Smooth muscle cell (in vitro differentiated cells): ENCODE measurements around the gene FBXO8. TPM values are rescaled to one million over a fixed set of nuclear protein-coding genes. Genes with fewer than 3 reads are reported as not detected.

Source experiments
- DNase-seq: peaks from one replicate; lab custom pipeline; 2025; ENCODE audit not compliant: unreplicated experiment; lab: John Stamatoyannopoulos, UW
- H2AFZ ChIP-seq: fragments of 200-600 bp; sonication (generic); 2 replicates; pipeline ENCODE4 v1.6.0; 2016; ENCODE audit warnings: antibody characterized with exemption, low read depth, mild to moderate bottlenecking
- H3F3A ChIP-seq: fragments of 200-600 bp; sonication (generic); 2 replicates; pipeline ENCODE4 v1.6.0; 2017; ENCODE audit warnings: antibody characterized with exemption, low read depth
- H3K27ac ChIP-seq: fragments of 200-600 bp; sonication (generic); 2 replicates; pipeline ENCODE4 v1.5.1; 2016; ENCODE audit warnings: low read depth, mild to moderate bottlenecking
- H3K27me3 ChIP-seq: fragments of 200-600 bp; sonication (generic); 2 replicates; pipeline ENCODE4 v1.6.1; 2016; ENCODE audit warnings: low read depth, mild to moderate bottlenecking
- H3K36me3 ChIP-seq: fragments of 200-600 bp; sonication (generic); 2 replicates; pipeline ENCODE4 v1.5.1; 2016; ENCODE audit warnings: low read depth
- H3K4me1 ChIP-seq: fragments of 200-600 bp; sonication (generic); 2 replicates; pipeline ENCODE4 v1.5.1; 2016; ENCODE audit warnings: low read depth
- H3K4me2 ChIP-seq: fragments of 200-600 bp; sonication (generic); 2 replicates; pipeline ENCODE4 v1.6.0; 2016; ENCODE audit warnings: mild to moderate bottlenecking
- H3K4me3 ChIP-seq: fragments of 200-600 bp; sonication (generic); 2 replicates; pipeline ENCODE4 v1.5.1; 2016; ENCODE audit warnings: mild to moderate bottlenecking
- H3K79me2 ChIP-seq: fragments of 200-600 bp; sonication (generic); 2 replicates; pipeline ENCODE4 v1.6.0; 2016; ENCODE audit warnings: low read depth, mild to moderate bottlenecking
- H3K9ac ChIP-seq: fragments of 200-600 bp; sonication (generic); 2 replicates; pipeline ENCODE4 v1.6.0; 2016; ENCODE audit warnings: low read depth
- H3K9me3 ChIP-seq: fragments of 200-600 bp; sonication (generic); replicated peaks from 2 replicates; pipeline ENCODE4 v1.5.1; 2016; ENCODE audit warnings: low read depth
- H4K20me1 ChIP-seq: fragments of 200-600 bp; sonication (generic); 2 replicates; pipeline ENCODE4 v1.6.0; 2016; ENCODE audit warnings: low read depth
- WGBS: methylation state at CpG from one replicate; pipeline ENCODE4 v1.1.7; 2016; ENCODE audit warnings: low lambda C conversion rate; 5-methylcytosine and 5-hydroxymethylcytosine counted together
- polyA plus RNA-seq: library from polyadenylated mRNA; unstranded; fragments of >200 nt; fragmentation: Nextera tagmentation; extraction: Ambion mirVana; gene quantifications from 2 replicates; pipeline ENCODE4 v1.2.1, GENCODE V29; 2016
- total RNA-seq: library from RNA; depleted of rRNA; stranded (reverse); fragments of >200 nt; gene quantifications from 2 replicates; pipeline ENCODE4 v1.2.3, GENCODE V29; 2014
- TF ChIP-seq, protein P1 (sequence below): fragments of 200-600 bp; sonication (generic); IDR thresholded peaks from 2 replicates; pipeline ENCODE4 v1.5.1; 2017; ENCODE audit warnings: borderline replicate concordance, mild to moderate bottlenecking, antibody characterized with exemption; ENCODE audit not compliant: insufficient read depth, poor library complexity, severe bottlenecking

The FBXO8 gene
- total and polyA plus RNA-seq, 2 experiments from 2014 or later: 34.2 to 54.3 TPM

DNA sequence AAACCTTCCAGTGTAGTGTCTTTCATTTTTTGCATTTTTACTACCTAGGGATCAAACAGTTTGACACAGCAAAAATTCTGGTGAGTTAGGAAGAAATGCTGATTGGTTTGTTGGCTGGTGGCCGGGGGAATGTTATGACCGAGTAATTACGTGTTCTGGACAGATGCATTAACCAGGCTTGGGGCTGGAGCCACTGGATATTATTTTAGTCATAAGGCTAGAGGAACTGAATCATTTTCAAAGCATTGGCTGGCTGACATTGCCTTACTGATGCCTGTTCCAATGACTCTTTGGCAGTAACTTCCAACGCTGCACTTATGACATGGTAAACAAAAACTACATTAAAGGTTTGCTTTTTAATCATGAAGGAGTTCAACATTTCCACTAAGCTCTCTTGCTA, 84.6 kb downstream of the FBXO8 start:
- Histone ChIP-seq H3K4me3 (peak overlapping the region; percentile 9), H3K9ac (peak overlapping the region; percentile 69), H4K20me1 (no peaks in the 10 kb centered on the region), H3F3A (peaks cover 4% of the 10 kb centered on the region), H3K4me2 (peak overlapping the region; percentile 80), H3K4me1 (peaks cover 32% of the 10 kb centered on the region), H3K27me3 (no peaks in the 10 kb centered on the region), H3K27ac (peak overlapping the region; percentile 94), H3K36me3 (no peaks in the 10 kb centered on the region), H2AFZ (peak overlapping the region; percentile 47), H3K79me2 (peaks cover 11% of the 10 kb centered on the region), H3K9me3 (no peaks in the 10 kb centered on the region)
- TF ChIP-seq, protein P1, sequence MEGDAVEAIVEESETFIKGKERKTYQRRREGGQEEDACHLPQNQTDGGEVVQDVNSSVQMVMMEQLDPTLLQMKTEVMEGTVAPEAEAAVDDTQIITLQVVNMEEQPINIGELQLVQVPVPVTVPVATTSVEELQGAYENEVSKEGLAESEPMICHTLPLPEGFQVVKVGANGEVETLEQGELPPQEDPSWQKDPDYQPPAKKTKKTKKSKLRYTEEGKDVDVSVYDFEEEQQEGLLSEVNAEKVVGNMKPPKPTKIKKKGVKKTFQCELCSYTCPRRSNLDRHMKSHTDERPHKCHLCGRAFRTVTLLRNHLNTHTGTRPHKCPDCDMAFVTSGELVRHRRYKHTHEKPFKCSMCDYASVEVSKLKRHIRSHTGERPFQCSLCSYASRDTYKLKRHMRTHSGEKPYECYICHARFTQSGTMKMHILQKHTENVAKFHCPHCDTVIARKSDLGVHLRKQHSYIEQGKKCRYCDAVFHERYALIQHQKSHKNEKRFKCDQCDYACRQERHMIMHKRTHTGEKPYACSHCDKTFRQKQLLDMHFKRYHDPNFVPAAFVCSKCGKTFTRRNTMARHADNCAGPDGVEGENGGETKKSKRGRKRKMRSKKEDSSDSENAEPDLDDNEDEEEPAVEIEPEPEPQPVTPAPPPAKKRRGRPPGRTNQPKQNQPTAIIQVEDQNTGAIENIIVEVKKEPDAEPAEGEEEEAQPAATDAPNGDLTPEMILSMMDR: no peak
- DNase-seq: no peak
- 7% methylated on average over 4 of the region's 4 CpGs for WGBS

DNA sequence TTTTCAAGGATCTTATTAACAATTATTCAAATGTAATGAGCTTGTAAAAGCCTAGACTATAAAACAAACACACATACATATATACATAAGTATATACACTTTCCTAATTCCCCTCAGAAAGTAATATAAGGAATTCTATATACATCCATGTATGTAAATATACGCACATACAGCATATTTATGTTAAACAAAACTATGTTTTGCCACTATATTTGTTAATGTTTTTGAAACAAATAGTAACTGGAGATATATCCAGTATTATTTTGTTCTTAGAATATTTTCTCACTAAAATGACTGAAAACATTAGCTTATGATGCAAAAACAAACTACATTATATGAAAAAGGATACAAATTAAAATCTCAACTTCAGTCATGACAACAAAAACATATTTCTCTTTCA, 85.1 kb downstream of the FBXO8 start:
- no peak overlapping the region for H2AFZ ChIP-seq
- H3K4me3 ChIP-seq: no peak overlapping the region
- TF ChIP-seq, protein P1: no peak
- peaks cover 11% of the 10 kb centered on the region for H3K79me2 ChIP-seq
- peaks cover 4% of the 10 kb centered on the region for H3F3A ChIP-seq
- peak overlapping the region; percentile 94 for H3K27ac ChIP-seq
- H3K4me1 ChIP-seq: peaks cover 28% of the 10 kb centered on the region
- no peaks in the 10 kb centered on the region for H3K36me3 ChIP-seq
- no peak for DNase-seq
- no peaks in the 10 kb centered on the region for H3K27me3 ChIP-seq
- H4K20me1 ChIP-seq: no peaks in the 10 kb centered on the region
- H3K9me3 ChIP-seq: no peaks in the 10 kb centered on the region
- H3K9ac ChIP-seq: peak overlapping the region; percentile 31
- peak overlapping the region; percentile 80 for H3K4me2 ChIP-seq
- 97% methylated on average over 1 of the region's 1 CpG for WGBS

DNA sequence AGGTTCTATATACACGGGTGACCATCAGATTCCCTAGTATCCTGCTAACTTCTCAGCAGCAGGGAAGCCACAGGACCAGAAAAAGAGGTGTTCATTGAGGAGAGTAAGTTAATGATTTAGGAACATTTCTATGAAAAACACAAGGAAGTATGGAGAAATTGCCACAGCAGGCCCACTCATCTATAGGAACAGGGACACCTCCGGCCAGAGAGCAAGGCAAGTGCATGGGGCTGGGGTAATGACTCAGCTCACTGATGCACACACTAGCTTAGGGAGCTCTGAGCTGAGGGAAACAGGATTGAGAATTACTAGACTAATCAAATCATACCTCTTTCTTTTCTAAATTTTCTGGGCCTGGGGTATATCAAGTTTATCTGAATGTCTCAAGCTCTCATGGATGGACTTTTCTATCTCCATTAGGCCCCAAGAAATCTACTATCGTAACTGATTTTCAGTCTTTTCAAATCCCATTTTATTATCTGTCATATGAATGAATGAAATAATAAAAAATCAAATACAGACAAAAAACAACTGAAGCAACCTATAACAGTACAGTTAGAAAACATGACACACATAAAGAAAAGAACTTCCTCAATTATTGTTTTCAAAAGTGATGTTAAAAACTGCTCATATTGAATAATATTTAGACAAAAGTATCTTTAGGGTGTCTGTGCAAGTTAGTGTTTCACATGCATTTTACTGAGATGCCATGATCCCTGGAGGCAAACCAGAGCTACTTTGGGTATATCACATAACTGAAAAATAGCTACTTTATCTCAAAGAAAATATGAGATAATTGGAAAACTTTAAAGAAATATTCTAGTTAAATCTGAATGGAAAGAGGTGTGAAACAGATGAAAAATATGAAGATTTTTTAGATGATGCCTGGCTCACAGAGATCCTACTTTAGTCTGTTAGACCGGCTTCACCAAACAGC, 89.8 kb downstream of the FBXO8 start:
- DNase-seq: no peak
- H3K9ac ChIP-seq: no peak overlapping the region
- H3K79me2 ChIP-seq: peaks cover 6% of the 10 kb centered on the region

More for the DNA sequence above, 89.8 kb downstream of the FBXO8 start:
- 55% methylated on average over 4 of the region's 4 CpGs for WGBS
- Histone ChIP-seq H2AFZ (peak overlapping the region; percentile 73), H3K9me3 (no peaks in the 10 kb centered on the region), H3K4me3 (no peak overlapping the region), H3K4me2 (peak overlapping the region; percentile 0), H3K27me3 (no peaks in the 10 kb centered on the region), H4K20me1 (no peaks in the 10 kb centered on the region), H3K4me1 (no peaks in the 10 kb centered on the region), H3F3A (no peaks in the 10 kb centered on the region), H3K36me3 (no peaks in the 10 kb centered on the region), H3K27ac (peak overlapping the region; percentile 66)
- TF ChIP-seq, protein P1: no peak
